Caco-2 (cell line): ENCODE data around the gene KIRREL3. TPM values are rescaled to one million over a fixed set of nuclear protein-coding genes. Genes with fewer than 3 reads are reported as not detected.

Experiments
- BruUV-seq: library from RNA; stranded (reverse); fragments of 400-500 nt; replicated peaks from 2 replicates; lab custom pipeline; 2021; lab: Mats Ljungman, UMichigan
- CTCF ChIA-PET: fragments of 300-600 bp; sonication (Branson Sonifier 250); formaldehyde crosslinking; loops from one replicate; lab custom pipeline; 2022; ENCODE audit warnings: antibody characterized with exemption; lab: Charles Lee
- POLR2A ChIA-PET: fragments of 300-600 bp; sonication (Branson Sonifier 250); formaldehyde crosslinking; loops from one replicate; lab custom pipeline; 2022; ENCODE audit warnings: antibody characterized with exemption; lab: Charles Lee
- DNase-seq, 2 experiments: peaks; one replicate each; pipeline versions ENCODE4 v3.0.0 to v3.0.0-alpha.2; 2020 to 2022
- H3K27me3 ChIP-seq: replicated peaks from 2 replicates; pipeline ENCODE4 v1.6.0; 2011; ENCODE audit warnings: low read length; ENCODE audit not compliant: control insufficient read depth, insufficient read depth
- H3K36me3 ChIP-seq: 2 replicates; pipeline ENCODE4 v1.5.1; 2011; ENCODE audit warnings: low read length; ENCODE audit not compliant: control insufficient read depth, insufficient read depth
- H3K4me1 ChIP-seq: fragments of 250-450 bp; sonication (Bioruptor Pico); 2 replicates; pipeline ENCODE4 v1.5.1; 2020; ENCODE audit warnings: mild to moderate bottlenecking
- H3K4me3 ChIP-seq: 2 replicates; pipeline ENCODE4 v1.5.1; 2011; ENCODE audit warnings: low read depth, mild to moderate bottlenecking, control low read depth, low read length
- H3K9me3 ChIP-seq: fragments of 250-450 bp; sonication (Bioruptor Pico); 2 replicates; pipeline ENCODE4 v1.5.1; 2020; ENCODE audit warnings: mild to moderate bottlenecking, moderate library complexity
- H3K27ac Mint-ChIP-seq: one replicate; pipeline ENCODE4 v1.8.0; 2022; ENCODE audit warnings: mixed read lengths; ENCODE audit not compliant: unreplicated experiment
- H3K27me3 Mint-ChIP-seq: one replicate; pipeline ENCODE4 v1.8.0; 2022; ENCODE audit warnings: mixed read lengths; ENCODE audit not compliant: insufficient read depth, unreplicated experiment
- H3K36me3 Mint-ChIP-seq: one replicate; pipeline ENCODE4 v1.8.0; 2022; ENCODE audit warnings: mild to moderate bottlenecking, mixed read lengths; ENCODE audit not compliant: insufficient read depth, unreplicated experiment
- H3K4me1 Mint-ChIP-seq: one replicate; pipeline ENCODE4 v1.8.0; 2022; ENCODE audit warnings: low read depth, mixed read lengths; ENCODE audit not compliant: unreplicated experiment
- H3K4me3 Mint-ChIP-seq: one replicate; pipeline ENCODE4 v1.8.0; 2022; ENCODE audit warnings: mild to moderate bottlenecking, moderate library complexity, mixed read lengths; ENCODE audit not compliant: unreplicated experiment
- H3K9me3 Mint-ChIP-seq: one replicate; pipeline ENCODE4 v1.8.0; 2022; ENCODE audit warnings: mixed read lengths; ENCODE audit not compliant: unreplicated experiment
- intact Hi-C: fragments of 100-400 bp; cut with micrococcal nuclease; formaldehyde crosslinking; loops from one replicate; pipeline ENCODE4 v1.10.0; 2022; ENCODE audit not compliant: unreplicated experiment
- total RNA-seq: library from RNA; stranded (reverse); gene quantifications from 2 replicates; pipeline ENCODE4 v1.2.3, GENCODE V29; 2022
- TF ChIP-seq, protein P1 (sequence below), 2 experiments: fragments of 200-600 bp in 1 of 2; IDR thresholded peaks; 1 replicate in 1 of 2; 2 replicates in 1 of 2; pipeline versions ENCODE4 v1.5.1 to v1.8.0; 2011 to 2022; ENCODE audit warnings: antibody characterized with exemption in 1 of 2, control low read depth in 1 of 2, inconsistent platforms in 1 of 2, low read depth in 1 of 2, low read length in 1 of 2, mild to moderate bottlenecking in 1 of 2, moderate library complexity in 1 of 2; ENCODE audit not compliant: insufficient read depth in 1 of 2, severe bottlenecking in 1 of 2, unreplicated experiment in 1 of 2

Gene KIRREL3
- total RNA-seq, 1 experiment from 2014 or later = not detected

DNA sequence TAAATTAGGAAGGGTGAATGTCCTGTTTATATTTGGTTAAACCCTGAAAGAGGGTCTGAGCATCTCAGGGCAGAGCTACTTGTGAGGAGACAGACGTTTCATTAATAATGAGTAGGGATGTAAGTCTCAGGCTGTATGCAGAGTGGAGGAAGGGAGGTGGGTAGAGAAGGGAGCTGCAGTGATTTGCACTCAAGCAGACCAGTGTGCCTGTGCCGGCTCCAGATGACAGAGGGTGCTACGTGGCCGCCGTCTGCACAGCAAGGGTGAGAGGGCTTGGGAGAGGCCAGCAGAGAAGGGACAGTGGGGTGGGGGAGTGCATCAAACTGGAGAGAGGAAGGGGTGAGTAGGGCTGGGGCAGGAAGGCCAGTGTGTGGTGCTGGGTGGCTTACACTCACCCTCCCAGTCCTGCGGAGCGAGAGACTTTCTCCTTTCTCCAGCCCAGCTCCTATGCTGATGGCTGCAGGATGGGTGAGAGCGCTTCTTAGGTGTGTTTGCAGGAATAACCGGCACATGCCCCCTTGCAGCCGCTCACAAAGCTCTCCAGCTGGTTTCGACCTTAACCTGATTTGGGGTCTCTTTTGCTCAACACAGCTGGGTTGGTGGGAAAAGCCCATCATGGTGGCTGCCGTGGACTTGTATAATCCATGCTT is 514.5 kb downstream of the KIRREL3 start:
- peaks cover 1% of the 10 kb centered on the region; the same call in 1 of the 2 replicates for H3K27me3 ChIP-seq

DNA sequence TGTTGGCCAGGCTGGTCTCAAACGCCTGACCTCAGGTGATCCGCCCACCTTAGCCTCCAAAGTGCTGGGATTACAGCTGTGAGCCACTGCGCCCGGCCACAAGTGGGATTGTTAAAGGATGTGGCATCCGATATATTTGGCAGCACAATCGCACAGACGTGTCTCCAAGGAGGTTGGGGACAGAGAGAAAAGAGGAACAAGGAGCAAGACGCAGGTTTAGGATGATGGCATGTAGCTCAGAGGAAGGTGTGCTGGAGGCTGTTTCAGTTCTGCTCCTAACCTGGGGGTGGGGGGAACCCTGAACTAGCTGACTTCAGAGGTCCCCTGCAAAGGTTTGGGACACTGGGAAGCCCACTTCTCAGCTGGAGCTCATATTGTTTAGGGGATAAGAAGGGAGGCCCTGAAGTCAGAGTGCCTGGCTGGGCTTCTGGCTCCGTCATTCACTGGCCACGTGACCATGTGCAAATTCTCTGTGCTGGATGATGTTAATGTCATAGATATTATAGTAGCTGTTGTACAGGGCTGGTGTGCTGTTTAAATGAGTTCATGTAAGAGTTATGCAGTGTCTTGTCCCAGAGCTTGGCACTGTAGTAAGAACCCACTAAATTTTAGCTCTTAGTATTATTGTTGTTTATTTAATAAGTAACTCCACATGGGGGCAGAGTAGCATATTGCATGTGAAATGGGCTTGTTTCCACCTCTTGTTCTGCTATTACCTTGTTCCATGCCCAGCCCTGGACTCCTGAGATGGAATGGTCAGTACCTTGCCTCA is 515.4 kb downstream of the KIRREL3 start:
- Mint-ChIP-seq H3K27ac (no peak overlapping the region), H3K36me3 (no peaks in the 10 kb centered on the region), H3K4me1 (peaks cover 6% of the 10 kb centered on the region), H3K4me3 (no peak overlapping the region), H3K27me3 (peaks cover 37% of the 10 kb centered on the region), H3K9me3 (no peaks in the 10 kb centered on the region)
- ChIA-PET POLR2A (no interaction called here), CTCF (interaction anchor here (0.5 to 1.1 kb wide), 5 partner anchors 14 to 1401 kb away, joined by 3 to 5 read pairs (median 3); partner anchors contain the start of gene ST3GAL4)
- no peak overlapping the region for H3K4me3 ChIP-seq
- TF ChIP-seq, protein P1, sequence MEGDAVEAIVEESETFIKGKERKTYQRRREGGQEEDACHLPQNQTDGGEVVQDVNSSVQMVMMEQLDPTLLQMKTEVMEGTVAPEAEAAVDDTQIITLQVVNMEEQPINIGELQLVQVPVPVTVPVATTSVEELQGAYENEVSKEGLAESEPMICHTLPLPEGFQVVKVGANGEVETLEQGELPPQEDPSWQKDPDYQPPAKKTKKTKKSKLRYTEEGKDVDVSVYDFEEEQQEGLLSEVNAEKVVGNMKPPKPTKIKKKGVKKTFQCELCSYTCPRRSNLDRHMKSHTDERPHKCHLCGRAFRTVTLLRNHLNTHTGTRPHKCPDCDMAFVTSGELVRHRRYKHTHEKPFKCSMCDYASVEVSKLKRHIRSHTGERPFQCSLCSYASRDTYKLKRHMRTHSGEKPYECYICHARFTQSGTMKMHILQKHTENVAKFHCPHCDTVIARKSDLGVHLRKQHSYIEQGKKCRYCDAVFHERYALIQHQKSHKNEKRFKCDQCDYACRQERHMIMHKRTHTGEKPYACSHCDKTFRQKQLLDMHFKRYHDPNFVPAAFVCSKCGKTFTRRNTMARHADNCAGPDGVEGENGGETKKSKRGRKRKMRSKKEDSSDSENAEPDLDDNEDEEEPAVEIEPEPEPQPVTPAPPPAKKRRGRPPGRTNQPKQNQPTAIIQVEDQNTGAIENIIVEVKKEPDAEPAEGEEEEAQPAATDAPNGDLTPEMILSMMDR (IDR thresholded peaks at IDR 0.05; ENCODE audit: insufficient read depth in 1 of 2, low read depth in 1 of 2, low read length in 1 of 2, severe bottlenecking in 1 of 2, unreplicated experiment in 1 of 2) = no peak
- intact Hi-C loops = no loop called here
- H3K4me1 ChIP-seq = peaks cover 5% of the 10 kb centered on the region
- peaks cover 1% of the 10 kb centered on the region; the same call in 1 of the 2 replicates for H3K27me3 ChIP-seq
- BruUV-seq = no TSS peak
- H3K36me3 ChIP-seq = no peaks in the 10 kb centered on the region
- H3K9me3 ChIP-seq = no peaks in the 10 kb centered on the region
- no peak for DNase-seq

More for the DNA sequence above, 514.5 kb downstream of the KIRREL3 start:
- DNase-seq = no peak
- no peaks in the 10 kb centered on the region for H3K9me3 Mint-ChIP-seq
- BruUV-seq = no TSS peak
- no peaks in the 10 kb centered on the region for H3K4me1 Mint-ChIP-seq
- ChIA-PET CTCF (interaction anchor here (0.5 to 0.6 kb wide), 2 partner anchors 99 to 131 kb away, joined by 3 to 10 read pairs; partner anchors contain the start of gene ST3GAL4), POLR2A (no interaction called here)
- TF ChIP-seq, protein P1 (IDR thresholded peaks at IDR 0.05; ENCODE audit: insufficient read depth in 1 of 2, low read depth in 1 of 2, low read length in 1 of 2, severe bottlenecking in 1 of 2, unreplicated experiment in 1 of 2) = no peak
- peaks cover 35% of the 10 kb centered on the region for H3K27me3 Mint-ChIP-seq
- no peaks in the 10 kb centered on the region for H3K36me3 Mint-ChIP-seq
- intact Hi-C loops = no loop called here
- H3K27ac Mint-ChIP-seq = no peak overlapping the region
- H3K36me3 ChIP-seq = no peaks in the 10 kb centered on the region
- H3K4me3 Mint-ChIP-seq = no peak overlapping the region
- no peak overlapping the region for H3K4me3 ChIP-seq
- H3K4me1 ChIP-seq = no peaks in the 10 kb centered on the region
- H3K9me3 ChIP-seq = no peaks in the 10 kb centered on the region

DNA sequence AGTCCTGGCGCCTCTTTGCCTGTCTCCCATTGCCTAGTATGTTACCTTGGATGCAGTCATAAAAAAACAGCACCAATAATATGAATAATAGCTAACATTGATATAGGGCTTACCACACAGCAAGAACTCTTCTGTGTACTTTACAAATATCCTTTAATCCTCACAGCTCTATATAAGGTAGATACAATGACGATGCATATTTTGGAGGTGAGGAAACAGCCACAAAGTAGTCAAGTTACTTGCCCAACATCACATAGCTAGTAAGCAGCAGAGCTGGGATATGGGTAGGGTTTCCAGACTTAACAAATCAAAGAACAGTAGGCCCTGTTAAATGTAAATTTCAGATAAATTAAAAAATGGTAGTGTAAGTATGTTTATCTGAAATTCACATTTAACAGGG is 516.3 kb downstream of the KIRREL3 start:
- intact Hi-C loops = no loop called here
- BruUV-seq = no TSS peak
- no peak for DNase-seq
- Mint-ChIP-seq H3K9me3 (no peaks in the 10 kb centered on the region), H3K4me3 (no peak overlapping the region), H3K4me1 (peaks cover 6% of the 10 kb centered on the region), H3K27ac (no peak overlapping the region), H3K36me3 (no peaks in the 10 kb centered on the region), H3K27me3 (peaks cover 36% of the 10 kb centered on the region)
- Histone ChIP-seq H3K9me3 (no peaks in the 10 kb centered on the region), H3K4me1 (peaks cover 6% of the 10 kb centered on the region), H3K27me3 (peaks cover 1% of the 10 kb centered on the region; the same call in 1 of the 2 replicates), H3K4me3 (no peak overlapping the region), H3K36me3 (no peaks in the 10 kb centered on the region)
- TF ChIP-seq, protein P1 (IDR thresholded peaks at IDR 0.05; ENCODE audit: insufficient read depth in 1 of 2, low read depth in 1 of 2, low read length in 1 of 2, severe bottlenecking in 1 of 2, unreplicated experiment in 1 of 2) = no peak
- POLR2A ChIA-PET = interaction anchor here (0.6 kb wide), 1 partner anchor 581 kb away, joined by 6 read pairs; the partner anchor contains the start of gene PUS3
- CTCF ChIA-PET = interaction anchor here (1.1 kb wide), 1 partner anchor 43 kb away, joined by 5 read pairs; no protein-coding TSS in a partner anchor
